Measurements from ENCODE around the gene RC3H2.

DNA sequence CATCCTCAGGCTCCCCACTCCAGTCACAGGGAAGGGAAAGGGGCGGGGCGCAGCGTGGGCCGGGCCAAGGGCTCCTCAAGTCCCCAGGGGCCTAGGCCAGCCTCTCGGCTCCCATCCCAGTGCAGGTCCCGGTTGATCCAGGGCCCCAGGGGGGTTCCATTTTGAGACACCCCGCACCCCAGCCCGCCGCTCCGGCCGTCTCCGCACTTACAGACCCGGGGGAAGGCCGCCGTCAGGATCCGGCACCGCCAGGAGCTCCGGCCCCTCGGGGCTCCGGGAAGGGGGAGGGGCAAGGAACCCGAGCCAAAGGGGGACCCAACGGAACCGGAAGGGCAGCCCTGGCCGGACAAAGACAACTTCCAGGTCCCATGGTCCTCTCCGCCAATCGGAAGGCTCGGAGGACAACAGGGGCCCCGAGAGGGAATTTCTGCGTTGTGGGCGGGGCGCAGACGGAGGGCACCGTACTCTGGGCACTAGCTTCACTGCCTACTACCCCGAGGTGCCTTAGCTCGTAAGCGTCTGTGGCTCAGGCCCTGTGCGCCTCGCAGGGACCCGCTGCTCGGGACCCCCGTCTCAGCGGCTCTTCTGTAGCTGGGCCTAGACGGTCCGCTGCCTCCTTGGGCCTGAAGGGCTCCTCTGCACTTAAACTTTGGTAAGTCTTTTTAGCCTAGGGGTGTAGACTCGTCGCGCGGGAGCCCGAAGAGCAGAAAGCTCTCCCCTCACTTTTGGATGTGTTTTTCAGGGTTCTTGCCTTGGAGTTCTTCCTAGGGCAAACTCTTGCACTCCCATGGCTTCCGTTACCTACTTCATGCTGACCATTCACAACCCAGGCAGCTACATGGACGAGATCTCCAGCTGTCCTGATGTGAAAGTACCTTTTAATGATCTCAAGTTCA, 26.3 kb upstream of the RC3H2 start, which contains the start of gene ZBTB26:
- TF ChIP-seq CTCF (IDR thresholded peaks at IDR 0.05) (no peak), EZH2 (IDR thresholded peaks at IDR 0.05) (no peak)
